Neural cell (in vitro differentiated cells): ENCODE data around the gene ZFYVE21. TPM values are rescaled to one million over a fixed set of nuclear protein-coding genes. Genes with fewer than 3 reads are reported as not detected.
A peak's percentile ranks its signal among the peaks of the same experiment; 100 is the strongest.

Source experiments
- H2AFZ ChIP-seq: fragments of 200-600, 300-800 bp; sonication (generic), shearing (Covaris generic); 2 replicates; pipeline ENCODE4 v1.6.0; 2014; ENCODE audit warnings: low read depth, mild to moderate bottlenecking, antibody characterized with exemption, low read length, moderate library complexity
- H3F3A ChIP-seq: fragments of 200-600 bp; shearing (Covaris generic); 2 replicates; pipeline ENCODE4 v1.6.1; 2016; ENCODE audit warnings: mild to moderate bottlenecking, moderate library complexity, mixed read lengths, antibody characterized with exemption, low read length; ENCODE audit not compliant: insufficient read depth, poor library complexity, severe bottlenecking
- H3K27ac ChIP-seq: fragments of 200-600, 300-800 bp; sonication (generic), shearing (Covaris generic); 2 replicates; pipeline ENCODE4 v1.5.1; 2014; ENCODE audit warnings: mild to moderate bottlenecking, low read length, moderate library complexity
- H3K27me3 ChIP-seq: fragments of 300-800, 200-600 bp; sonication (generic), shearing (Covaris generic); 2 replicates; pipeline ENCODE4 v1.6.0; 2014; ENCODE audit warnings: mild to moderate bottlenecking, low read depth, low read length, moderate library complexity; ENCODE audit not compliant: insufficient read depth
- H3K36me3 ChIP-seq: fragments of 300-800, 200-600 bp; sonication (generic), shearing (Covaris generic); 2 replicates; pipeline ENCODE4 v1.5.1; 2014; ENCODE audit warnings: mild to moderate bottlenecking, antibody characterized with exemption, low read length, moderate library complexity; ENCODE audit not compliant: insufficient read depth
- H3K4me2 ChIP-seq: fragments of 300-800, 200-600 bp; sonication (generic), shearing (Covaris generic); 2 replicates; pipeline ENCODE4 v1.6.0; 2014; ENCODE audit warnings: mild to moderate bottlenecking, low read length
- H3K4me3 ChIP-seq: fragments of 300-800, 200-600 bp; sonication (generic), shearing (Covaris generic); 2 replicates; pipeline ENCODE4 v1.5.1; 2014; ENCODE audit warnings: mild to moderate bottlenecking, low read length, moderate library complexity
- H3K79me2 ChIP-seq: fragments of 200-600 bp; shearing (Covaris generic); replicated peaks from 2 replicates; pipeline ENCODE4 v1.6.0; 2014; ENCODE audit warnings: mild to moderate bottlenecking, low read length, moderate library complexity; ENCODE audit not compliant: insufficient read depth
- H3K9ac ChIP-seq: fragments of 300-800, 200-600 bp; sonication (generic), shearing (Covaris generic); 2 replicates; pipeline ENCODE4 v1.6.1; 2016; ENCODE audit warnings: mild to moderate bottlenecking, low read length, mixed read lengths
- H3K9me2 ChIP-seq: fragments of 200-600 bp; shearing (Covaris generic); 2 replicates; pipeline ENCODE4 v1.6.1; 2016; ENCODE audit warnings: mild to moderate bottlenecking, low read length, mixed read lengths; ENCODE audit not compliant: insufficient read depth
- H3K9me3 ChIP-seq: fragments of 200-600, 300-800 bp; sonication (generic), shearing (Covaris generic); 2 replicates; pipeline ENCODE4 v1.6.1; 2016; ENCODE audit warnings: mild to moderate bottlenecking, mixed run types, low read length, moderate library complexity, mixed read lengths
- H4K20me1 ChIP-seq: fragments of 200-600 bp; shearing (Covaris generic); 2 replicates; pipeline ENCODE4 v1.6.1; 2016; ENCODE audit warnings: mild to moderate bottlenecking, mixed run types; ENCODE audit not compliant: insufficient read depth
- CTCF ChIP-seq: fragments of 450-650 bp; IDR thresholded peaks from 2 replicates; pipeline ENCODE4 v1.5.1; 2014; ENCODE audit warnings: antibody characterized with exemption, mild to moderate bottlenecking, moderate library complexity; ENCODE audit not compliant: poor library complexity, severe bottlenecking
- EP300 ChIP-seq: fragments of 450-650 bp; conservative IDR thresholded peaks from 2 replicates; pipeline ENCODE4 v1.6.1; 2014; ENCODE audit warnings: antibody characterized with exemption, mild to moderate bottlenecking, moderate library complexity; ENCODE audit not compliant: poor library complexity, severe bottlenecking
- EZH2 ChIP-seq: fragments of 200-600, 300-800 bp; shearing (Covaris generic), sonication (generic); IDR thresholded peaks from 2 replicates; pipeline ENCODE4 v1.6.1; 2014; ENCODE audit warnings: antibody characterized with exemption, low read length, borderline replicate concordance, mild to moderate bottlenecking; ENCODE audit not compliant: insufficient read depth, poor library complexity, severe bottlenecking
- MXI1 ChIP-seq: fragments of 450-650 bp; conservative IDR thresholded peaks from 2 replicates; pipeline ENCODE4 v1.6.1; 2014; ENCODE audit warnings: antibody characterized with exemption, mild to moderate bottlenecking; ENCODE audit not compliant: poor library complexity, severe bottlenecking
- POLR2AphosphoS5 ChIP-seq: IDR thresholded peaks from 2 replicates; pipeline ENCODE4 v1.6.1; 2012
- RAD21 ChIP-seq: fragments of 450-650 bp; conservative IDR thresholded peaks from 2 replicates; pipeline ENCODE4 v1.6.1; 2014; ENCODE audit warnings: antibody characterized with exemption, mild to moderate bottlenecking, moderate library complexity
- REST ChIP-seq: IDR thresholded peaks from 2 replicates; pipeline ENCODE4 v1.6.1; 2012; ENCODE audit warnings: borderline replicate concordance
- SMC3 ChIP-seq: fragments of 450-650 bp; conservative IDR thresholded peaks from 2 replicates; pipeline ENCODE4 v1.6.1; 2014; ENCODE audit warnings: antibody characterized with exemption, mild to moderate bottlenecking, moderate library complexity; ENCODE audit not compliant: poor library complexity
- TAF1 ChIP-seq: IDR thresholded peaks from 2 replicates; pipeline ENCODE4 v1.6.1; 2012; ENCODE audit warnings: low read depth
- polyA plus RNA-seq: library from polyadenylated mRNA; depleted of rRNA; stranded (reverse); fragments of >200 nt; gene quantifications from 2 replicates; pipeline ENCODE4 v1.2.3, GENCODE V29; 2014

Gene ZFYVE21
- polyA plus RNA-seq, 1 donor from 2014 or later: 99.7 TPM

- H3K27me3 ChIP-seq: no peaks in the 10 kb centered on the region
- TF ChIP-seq RAD21 (no peak), REST (no peak), EP300 (no peak), TAF1 (no peak), CTCF (no peak), EZH2 (no peak), POLR2AphosphoS5 (no peak), SMC3 (no peak), MXI1 (no peak)
- no peak overlapping the region for H3K27ac ChIP-seq
- H3K79me2 ChIP-seq: peaks cover 29% of the 10 kb centered on the region
- H4K20me1 ChIP-seq: peaks cover 5% of the 10 kb centered on the region
- H3K9me3 ChIP-seq: no peaks in the 10 kb centered on the region
- H3K4me3 ChIP-seq: no peak overlapping the region
- H3K4me2 ChIP-seq: no peak overlapping the region
- H3K36me3 ChIP-seq: no peaks in the 10 kb centered on the region
- no peak overlapping the region for H3K9ac ChIP-seq
- no peaks in the 10 kb centered on the region for H3K9me2 ChIP-seq
- H3F3A ChIP-seq: no peaks in the 10 kb centered on the region
- no peak overlapping the region for H2AFZ ChIP-seq
Observed at GRCh38 chr14:103713304-103714062, 2.1 kb upstream of the ZFYVE21 start.

- Histone ChIP-seq H3K27me3 (no peaks in the 10 kb centered on the region), H3K79me2 (peaks cover 33% of the 10 kb centered on the region), H3K9ac (no peak overlapping the region), H3K9me3 (no peaks in the 10 kb centered on the region), H2AFZ (no peak overlapping the region), H4K20me1 (peaks cover 5% of the 10 kb centered on the region), H3K9me2 (no peaks in the 10 kb centered on the region), H3K27ac (no peak overlapping the region), H3K4me3 (peak overlapping the region; percentile 61), H3K36me3 (no peaks in the 10 kb centered on the region), H3K4me2 (no peak overlapping the region), H3F3A (no peaks in the 10 kb centered on the region)
- TF ChIP-seq POLR2AphosphoS5 (no peak), SMC3 (no peak), EZH2 (no peak), RAD21 (no peak), CTCF (no peak), TAF1 (no peak), MXI1 (no peak), EP300 (no peak), REST (no peak)
Observed at GRCh38 chr14:103714063-103714724, 1.4 kb upstream of the ZFYVE21 start.
